ENCODE data around the gene CLMN. TPM values are rescaled to one million over a fixed set of nuclear protein-coding genes. Genes with fewer than 3 reads are reported as not detected.

CLMN gene
- 10 to 100 TPM; 19.7 to 46.2 (median 22.0) TPM for polyA plus RNA-seq (ENCODE audit: insufficient read length in 3 of 3)
- long read RNA-seq, donor 1 = 0 reads
- long read RNA-seq, donor 2, partial matches to known transcripts = 8 of 8 reads
- long read RNA-seq, donor 2, other reads (novel, unspliced or antisense) = 0 of 8 reads
- long read RNA-seq, donor 3, partial matches to known transcripts = 8 of 8 reads
- long read RNA-seq, donor 3, other reads (novel, unspliced or antisense) = 0 of 8 reads
- long read RNA-seq, donor 4, full-length matches to known transcripts = 2 of 2 reads
- long read RNA-seq, donor 4, partial matches to known transcripts = 0 of 2 reads
- long read RNA-seq, donor 4, other reads (novel, unspliced or antisense) = 0 of 2 reads
- long read RNA-seq, donor 5 = 0 reads
- long read RNA-seq, donor 6, full-length matches to known transcripts = 2 of 11 reads
- long read RNA-seq, donor 6, partial matches to known transcripts = 9 of 11 reads
- long read RNA-seq, donor 6, other reads (novel, unspliced or antisense) = 0 of 11 reads
- long read RNA-seq, donor 7, partial matches to known transcripts = 5 of 5 reads
- long read RNA-seq, donor 7, other reads (novel, unspliced or antisense) = 0 of 5 reads
- long read RNA-seq, donor 8 = 0 reads
- long read RNA-seq, donor 9 = 0 reads
- long read RNA-seq, donor 10 = 0 reads
- long read RNA-seq, donor 11, full-length matches to known transcripts = 2 of 2 reads
- long read RNA-seq, donor 11, partial matches to known transcripts = 0 of 2 reads
- long read RNA-seq, donor 11, other reads (novel, unspliced or antisense) = 0 of 2 reads
- long read RNA-seq, donor 12 = 0 reads
- long read RNA-seq, donor 13 = 0 reads
- long read RNA-seq, donor 14 = 0 reads
- long read RNA-seq, donor 15 = 0 reads
- long read RNA-seq, donor 16, full-length matches to known transcripts = 1 of 12 reads
- long read RNA-seq, donor 16, partial matches to known transcripts = 11 of 12 reads
- long read RNA-seq, donor 16, other reads (novel, unspliced or antisense) = 0 of 12 reads

DNA sequence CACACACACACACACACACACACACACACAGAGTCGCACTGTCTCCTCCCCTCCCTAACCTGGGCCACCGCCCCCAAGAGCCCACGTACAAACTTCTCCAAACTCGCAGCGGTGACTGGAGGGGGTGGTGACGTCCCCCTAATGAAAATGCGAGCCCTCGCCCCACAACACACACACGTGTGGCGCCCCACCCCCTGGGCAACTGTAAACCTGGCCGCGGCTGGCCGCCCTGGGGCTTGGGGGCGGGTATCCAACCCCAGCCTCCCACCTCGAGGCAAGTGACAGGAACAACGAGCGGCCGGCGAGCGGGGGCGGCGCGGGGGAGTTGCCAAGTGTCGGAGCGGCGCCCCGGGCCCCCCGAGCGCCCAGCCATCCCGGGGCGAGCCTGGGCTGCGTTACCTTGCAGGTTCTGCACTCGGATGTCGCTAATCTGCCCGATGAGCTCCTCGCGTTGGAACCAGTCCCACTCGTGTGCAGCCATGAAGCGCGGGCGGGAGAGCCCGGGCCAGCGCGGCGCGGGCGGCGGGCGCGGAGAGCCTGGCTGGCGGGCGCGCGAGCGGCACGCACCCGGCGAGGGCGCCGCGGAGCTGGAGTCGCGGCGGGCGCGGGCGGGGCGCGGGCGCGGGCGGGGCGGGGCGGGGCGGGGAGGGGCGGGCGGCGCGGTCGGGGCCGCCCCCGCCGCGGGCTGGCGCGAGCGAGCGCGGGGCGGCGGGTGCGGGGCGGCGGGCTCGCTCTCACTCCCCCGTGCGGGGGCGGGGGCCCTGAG is at the start of gene CLMN:
Gene CLMN, minus strand, starts transcription at position 597 of the 766 bp plus-strand sequence. Its CDS starts 116 bp downstream, at position 481.
- DNase-seq (ENCODE audit: extremely low read depth in 1 of 11, low read depth in 9 of 11, low spot score in 4 of 11) = peak in 6 of 11 donors; percentile 31 to 67 (median 50)

- no peak for DNase-seq (ENCODE audit: extremely low read depth in 1 of 11, low read depth in 9 of 11, low spot score in 4 of 11)
Measured at GRCh38 chr14:95365401-95365800, 45.7 kb upstream of the CLMN start.

DNA sequence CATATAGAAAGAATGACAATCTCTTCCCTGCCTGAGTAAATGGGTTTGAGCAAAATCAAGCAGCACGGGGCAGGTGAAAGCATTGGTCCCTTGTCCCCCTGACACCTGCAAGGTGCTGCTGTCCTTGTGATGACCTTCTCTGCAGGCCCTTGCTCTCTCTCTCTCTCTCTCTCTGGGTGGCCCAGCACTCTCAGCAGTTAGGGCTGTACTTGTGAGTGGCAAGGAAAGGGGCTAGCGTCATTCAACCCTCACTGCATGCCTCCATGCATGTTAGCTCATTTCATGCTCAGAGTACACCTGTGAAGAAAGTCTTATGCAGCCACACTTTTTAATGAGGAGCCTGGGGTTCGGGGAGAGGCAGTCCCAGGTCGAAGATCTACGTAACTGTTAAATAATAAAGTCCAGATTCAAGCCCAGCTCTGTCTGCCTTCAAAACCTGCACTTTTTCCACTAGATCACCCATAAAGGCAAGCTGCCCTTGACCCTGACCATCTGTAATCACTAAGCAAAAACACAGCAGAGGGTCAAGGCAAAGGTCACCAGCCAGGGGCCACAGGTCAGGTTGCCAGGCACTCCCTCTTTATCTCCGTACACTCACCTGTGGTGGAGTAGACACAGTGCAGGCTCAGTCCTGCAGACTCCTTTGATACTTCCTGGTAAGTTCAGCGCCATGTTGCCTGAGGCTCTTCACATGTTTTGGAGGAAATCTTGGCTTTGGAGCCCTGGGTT is 44.9 kb upstream of the CLMN start:
- DNase-seq (ENCODE audit: extremely low read depth in 1 of 11, low read depth in 9 of 11, low spot score in 4 of 11) = no peak

DNA sequence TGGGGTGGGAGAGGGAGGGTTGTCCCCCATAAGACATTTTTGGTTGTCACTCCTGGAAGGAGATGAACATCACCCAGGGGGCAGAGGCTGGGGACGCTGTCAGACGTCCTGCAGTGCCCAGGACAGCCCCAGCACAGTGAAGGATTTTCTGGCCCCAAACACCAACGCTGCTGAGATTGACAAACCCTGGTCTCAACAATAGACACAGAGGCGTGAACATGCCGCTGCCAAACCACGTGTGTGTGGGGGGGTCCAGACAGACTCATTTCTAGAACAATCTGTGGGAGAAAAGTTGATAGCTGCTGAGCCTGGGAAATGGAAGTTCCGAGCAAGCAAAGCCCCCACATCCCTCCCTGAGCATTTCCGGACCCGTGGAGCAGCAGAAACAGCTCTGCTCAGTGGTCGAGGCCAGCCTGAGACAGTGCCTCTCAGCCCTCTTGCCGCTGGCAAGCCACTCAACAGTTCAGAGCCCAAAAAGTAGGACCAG is 43.8 kb upstream of the CLMN start:
- no peak for DNase-seq (ENCODE audit: extremely low read depth in 1 of 11, low read depth in 9 of 11, low spot score in 4 of 11)

DNA sequence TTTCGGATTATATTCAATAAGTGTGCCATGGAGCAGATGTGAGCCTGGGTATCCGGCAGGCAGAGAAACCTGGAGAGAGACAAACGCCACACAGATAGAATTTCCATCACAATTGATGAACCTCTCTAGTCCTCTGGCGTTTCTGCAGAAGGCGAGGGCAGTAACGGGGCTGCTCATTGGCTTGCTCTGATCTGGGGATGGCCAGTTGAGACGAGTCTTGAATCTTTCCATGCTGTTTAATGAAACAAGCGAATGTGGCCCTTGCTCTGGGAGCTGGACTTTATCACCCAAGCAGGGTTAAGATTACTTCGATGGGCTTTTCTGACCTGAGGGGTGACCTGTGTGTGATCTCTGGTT is 42.4 kb upstream of the CLMN start:
- no peak for DNase-seq (ENCODE audit: extremely low read depth in 1 of 11, low read depth in 9 of 11, low spot score in 4 of 11)

DNA sequence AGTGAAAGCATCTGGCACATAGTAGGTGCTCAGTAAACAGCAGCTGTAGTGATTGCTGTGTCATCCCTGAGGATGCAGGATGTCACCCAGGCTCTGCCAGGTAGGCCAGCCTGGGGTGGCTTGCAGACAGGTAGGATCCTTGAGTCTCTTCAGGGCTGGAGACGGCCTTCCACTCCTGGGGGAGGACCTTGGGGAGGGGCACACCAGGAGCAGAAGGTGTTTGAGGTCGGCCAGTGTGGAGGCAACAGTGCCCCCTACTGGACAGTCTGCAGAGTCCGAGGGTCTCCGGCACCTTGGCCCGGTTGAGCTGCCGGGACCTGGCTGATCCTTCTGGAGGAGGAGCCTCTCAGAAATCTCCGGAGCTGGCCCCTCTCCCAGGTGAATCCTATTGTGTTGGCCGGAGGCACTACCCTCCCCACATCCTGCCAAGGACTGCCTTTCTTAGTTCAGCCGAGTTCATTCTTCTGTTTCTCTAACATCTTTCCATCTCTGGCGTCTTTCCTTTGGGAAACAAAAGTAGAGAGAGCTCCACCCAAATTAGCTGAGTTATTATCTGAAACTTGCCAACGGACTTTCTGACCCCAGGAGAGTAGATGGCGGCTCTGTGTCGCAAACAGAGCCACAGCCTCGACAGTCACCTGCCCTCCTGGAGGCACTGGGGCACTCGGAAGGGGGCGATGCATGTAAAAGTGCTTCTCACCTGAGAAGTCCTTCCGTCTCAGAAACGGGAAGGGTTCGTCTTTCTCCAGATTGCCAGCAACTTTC is 41.8 kb upstream of the CLMN start:
- no peak for DNase-seq (ENCODE audit: extremely low read depth in 1 of 11, low read depth in 9 of 11, low spot score in 4 of 11)

- DNase-seq (ENCODE audit: extremely low read depth in 1 of 11, low read depth in 9 of 11, low spot score in 4 of 11) = no peak
Measured at GRCh38 chr14:95360828-95361227, 41.1 kb upstream of the CLMN start.

- DNase-seq (ENCODE audit: extremely low read depth in 1 of 11, low read depth in 9 of 11, low spot score in 4 of 11) = peak in 2 of 11 donors; percentile 8 to 54
Measured at GRCh38 chr14:95359994-95360826, 40.5 kb upstream of the CLMN start.

- DNase-seq (ENCODE audit: extremely low read depth in 1 of 11, low read depth in 9 of 11, low spot score in 4 of 11) = no peak
Measured at GRCh38 chr14:95356245-95356869, 36.6 kb upstream of the CLMN start.

DNA sequence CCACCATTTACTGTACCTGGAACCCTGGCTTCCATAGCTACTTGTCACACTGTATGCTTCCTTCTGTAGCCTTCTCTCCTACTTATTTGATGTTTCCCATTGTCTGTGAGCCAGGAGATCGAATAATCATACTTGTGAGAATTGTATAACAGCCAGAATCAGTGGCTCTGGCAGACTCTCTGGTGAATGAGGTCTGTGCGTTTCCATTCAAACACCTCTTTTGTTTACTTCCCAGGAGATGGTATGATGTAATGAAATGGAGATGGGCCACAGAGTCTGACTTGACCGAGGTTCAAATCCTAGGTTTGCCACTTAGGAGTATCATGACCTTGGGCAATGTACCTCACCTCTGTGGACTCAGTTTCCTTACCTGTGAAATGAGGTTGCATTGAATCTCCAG is 35.7 kb upstream of the CLMN start:
- DNase-seq (ENCODE audit: extremely low read depth in 1 of 11, low read depth in 9 of 11, low spot score in 4 of 11) = no peak

DNA sequence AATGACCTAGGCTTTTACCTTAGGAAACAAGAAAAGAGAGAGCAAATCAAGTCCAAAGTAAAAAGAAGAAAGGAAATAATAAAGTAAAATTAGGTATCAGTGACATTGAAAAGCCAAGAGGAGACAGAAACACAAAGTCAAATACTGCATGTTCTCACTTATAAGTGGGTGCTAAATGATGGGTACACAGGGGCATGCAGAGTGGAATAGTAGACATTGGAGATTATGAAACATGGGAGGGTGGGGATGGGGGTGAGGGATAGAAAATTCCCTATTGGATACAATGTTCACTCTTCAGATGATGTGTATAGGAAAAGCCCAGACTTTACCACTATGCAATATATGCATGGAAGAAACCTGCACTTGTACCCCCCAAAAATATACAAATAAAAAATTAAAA is 35.1 kb upstream of the CLMN start:
- no peak for DNase-seq (ENCODE audit: extremely low read depth in 1 of 11, low read depth in 9 of 11, low spot score in 4 of 11)

- no peak for DNase-seq (ENCODE audit: extremely low read depth in 1 of 11, low read depth in 9 of 11, low spot score in 4 of 11)
Measured at GRCh38 chr14:95353664-95354063, 34.0 kb upstream of the CLMN start.

DNA sequence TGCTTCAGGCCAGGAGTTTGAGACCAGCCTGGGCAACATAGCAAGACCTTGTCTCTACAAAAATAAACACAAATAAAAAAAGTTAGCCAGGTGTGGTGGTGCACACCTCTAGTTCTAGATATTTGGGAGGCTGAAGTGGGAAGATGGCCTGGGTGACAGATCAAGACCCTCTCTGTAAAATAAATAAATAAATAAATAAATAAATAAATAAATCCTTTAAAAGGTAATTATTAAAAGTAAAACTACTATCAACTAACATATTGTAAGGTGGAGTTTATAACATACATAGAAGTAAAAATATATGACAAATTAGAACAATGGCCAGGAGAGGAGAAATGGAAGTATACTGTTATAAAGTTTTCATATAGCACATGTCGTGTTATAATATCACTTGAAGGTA is 33.3 kb upstream of the CLMN start:
- no peak for DNase-seq (ENCODE audit: extremely low read depth in 1 of 11, low read depth in 9 of 11, low spot score in 4 of 11)

DNA sequence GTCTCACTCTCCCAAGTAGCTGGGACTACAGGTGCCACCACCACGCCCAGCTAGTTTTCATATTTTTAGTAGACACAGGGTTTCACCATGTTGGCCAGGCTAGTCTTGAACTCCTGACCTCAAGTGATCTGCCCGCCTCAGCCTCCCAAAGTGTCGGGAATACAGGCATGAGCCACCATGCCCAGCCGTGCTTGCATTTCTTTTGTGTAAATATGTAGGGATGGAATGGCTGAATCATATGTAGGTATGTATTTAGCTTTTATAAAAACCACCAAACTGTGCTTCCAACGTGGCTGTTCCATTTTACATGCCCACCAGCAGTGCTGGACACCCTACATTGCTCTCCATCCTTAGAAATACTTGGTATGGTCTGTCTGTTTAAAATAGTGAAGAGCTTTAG is 32.8 kb upstream of the CLMN start:
- DNase-seq (ENCODE audit: extremely low read depth in 1 of 11, low read depth in 9 of 11, low spot score in 4 of 11) = no peak

GRCh38 chr14:95349241-95349640 is 29.5 kb upstream of the CLMN start:
- DNase-seq (ENCODE audit: extremely low read depth in 1 of 11, low read depth in 9 of 11, low spot score in 4 of 11) = no peak

GRCh38 chr14:95348395-95349080 is 28.8 kb upstream of the CLMN start:
- no peak for DNase-seq (ENCODE audit: extremely low read depth in 1 of 11, low read depth in 9 of 11, low spot score in 4 of 11)
